ENCODE measurements around the gene ANGPTL2.

DNA sequence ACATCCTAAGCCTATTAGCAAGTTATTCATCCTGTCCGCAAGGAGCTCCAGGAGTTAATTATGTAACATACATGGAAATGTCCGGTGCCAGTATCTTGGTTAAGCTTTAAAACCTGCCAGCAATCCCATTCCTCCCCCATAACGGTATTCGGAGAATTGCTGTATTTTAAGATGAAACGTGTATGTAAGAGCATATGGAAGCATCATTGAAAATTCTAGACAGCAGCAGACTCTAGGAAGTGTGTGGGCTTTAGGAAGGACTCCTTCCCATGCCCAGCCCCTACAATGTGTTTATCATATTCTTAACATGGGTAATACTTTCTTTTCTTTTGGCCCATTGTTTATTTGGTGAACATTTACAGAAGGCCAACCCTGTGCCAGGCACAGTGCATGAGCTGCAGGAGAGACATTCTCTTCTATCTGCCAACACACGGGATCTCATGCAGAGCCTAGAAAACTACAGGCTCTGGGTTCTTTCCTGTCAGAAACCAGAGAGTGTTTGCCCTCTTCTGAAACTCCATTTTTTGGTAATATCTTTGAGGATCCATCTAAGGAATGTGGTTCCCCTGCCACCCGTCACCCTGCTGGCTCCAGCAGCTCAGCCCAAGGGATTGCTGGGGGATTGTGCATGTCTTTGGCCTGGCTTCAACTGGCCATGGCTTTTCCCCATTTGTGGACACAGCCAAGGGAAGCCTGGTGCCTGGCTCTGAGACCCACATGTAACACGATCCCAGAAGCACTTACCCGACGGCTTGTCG is 15.1 kb downstream of the ANGPTL2 start:
- TF ChIP-seq, protein P1, sequence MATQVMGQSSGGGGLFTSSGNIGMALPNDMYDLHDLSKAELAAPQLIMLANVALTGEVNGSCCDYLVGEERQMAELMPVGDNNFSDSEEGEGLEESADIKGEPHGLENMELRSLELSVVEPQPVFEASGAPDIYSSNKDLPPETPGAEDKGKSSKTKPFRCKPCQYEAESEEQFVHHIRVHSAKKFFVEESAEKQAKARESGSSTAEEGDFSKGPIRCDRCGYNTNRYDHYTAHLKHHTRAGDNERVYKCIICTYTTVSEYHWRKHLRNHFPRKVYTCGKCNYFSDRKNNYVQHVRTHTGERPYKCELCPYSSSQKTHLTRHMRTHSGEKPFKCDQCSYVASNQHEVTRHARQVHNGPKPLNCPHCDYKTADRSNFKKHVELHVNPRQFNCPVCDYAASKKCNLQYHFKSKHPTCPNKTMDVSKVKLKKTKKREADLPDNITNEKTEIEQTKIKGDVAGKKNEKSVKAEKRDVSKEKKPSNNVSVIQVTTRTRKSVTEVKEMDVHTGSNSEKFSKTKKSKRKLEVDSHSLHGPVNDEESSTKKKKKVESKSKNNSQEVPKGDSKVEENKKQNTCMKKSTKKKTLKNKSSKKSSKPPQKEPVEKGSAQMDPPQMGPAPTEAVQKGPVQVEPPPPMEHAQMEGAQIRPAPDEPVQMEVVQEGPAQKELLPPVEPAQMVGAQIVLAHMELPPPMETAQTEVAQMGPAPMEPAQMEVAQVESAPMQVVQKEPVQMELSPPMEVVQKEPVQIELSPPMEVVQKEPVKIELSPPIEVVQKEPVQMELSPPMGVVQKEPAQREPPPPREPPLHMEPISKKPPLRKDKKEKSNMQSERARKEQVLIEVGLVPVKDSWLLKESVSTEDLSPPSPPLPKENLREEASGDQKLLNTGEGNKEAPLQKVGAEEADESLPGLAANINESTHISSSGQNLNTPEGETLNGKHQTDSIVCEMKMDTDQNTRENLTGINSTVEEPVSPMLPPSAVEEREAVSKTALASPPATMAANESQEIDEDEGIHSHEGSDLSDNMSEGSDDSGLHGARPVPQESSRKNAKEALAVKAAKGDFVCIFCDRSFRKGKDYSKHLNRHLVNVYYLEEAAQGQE (IDR thresholded peaks at IDR 0.05; ENCODE audit: low read depth), result no peak
- no peak for TF ChIP-seq CEBPB (IDR thresholded peaks at IDR 0.05)
- TF ChIP-seq, protein P2, sequence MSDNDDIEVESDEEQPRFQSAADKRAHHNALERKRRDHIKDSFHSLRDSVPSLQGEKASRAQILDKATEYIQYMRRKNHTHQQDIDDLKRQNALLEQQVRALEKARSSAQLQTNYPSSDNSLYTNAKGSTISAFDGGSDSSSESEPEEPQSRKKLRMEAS (IDR thresholded peaks at IDR 0.05), result no peak
- no peak for TF ChIP-seq EP300 (IDR thresholded peaks at IDR 0.05; ENCODE audit: borderline replicate concordance)
- no peak for TF ChIP-seq ZBTB7A (IDR thresholded peaks at IDR 0.05; ENCODE audit: low read depth)
- TF ChIP-seq YY1 (IDR thresholded peaks at IDR 0.05; ENCODE audit: low read depth), result no peak
- no peak for TF ChIP-seq CREB1 (IDR thresholded peaks at IDR 0.05; ENCODE audit: low read depth)
- no peak for TF ChIP-seq RAD21 (IDR thresholded peaks at IDR 0.05; ENCODE audit: low read depth)
- no peak for TF ChIP-seq TAF1 (IDR thresholded peaks at IDR 0.05; ENCODE audit: low read depth)

Measured in Ishikawa (cell line).